HepG2 (cell line): Measurements from ENCODE around the gene MRPS7. TPM values are rescaled to one million over a fixed set of nuclear protein-coding genes. Genes with fewer than 3 reads are reported as not detected.

ENCODE experiments used
- ATAC-seq: fragments of 200-7000 bp; cut with Tn5 transposase; 3 replicates; pipeline ENCODE4 v1.9.1; 2020; ENCODE audit warnings: mild to moderate bottlenecking, moderate library complexity
- BruUV-seq: library from RNA; stranded (reverse); fragments of 400-500 nt; replicated peaks from 2 replicates; lab custom pipeline; 2021; lab: Mats Ljungman, UMichigan
- CTCF ChIA-PET: fragments of 300-600 bp; formaldehyde crosslinking; extraction: SDS; loops from one replicate; lab custom pipeline; 2021; ENCODE audit warnings: low total read pairs, inconsistent platforms, low intra/inter-chr PET ratio; lab: Yijun Ruan, JAX
- POLR2A ChIA-PET: fragments of 350-600 bp; sonication (Branson Sonifier 250); formaldehyde crosslinking; loops from one replicate; lab custom pipeline; 2020; ENCODE audit warnings: antibody characterized with exemption, inconsistent platforms; lab: Yijun Ruan, JAX
- DNase-seq: peaks from one replicate; pipeline ENCODE4 v3.0.0-alpha.2; 2015; ENCODE audit warnings: low spot score
- FAIRE-seq: peaks from 3 replicates; lab custom pipeline; 2011; peaks lifted over from hg19 to GRCh38; lab: Jason Lieb, UNC
- H2AFZ ChIP-seq: one replicate; pipeline ENCODE4 v1.6.1; 2011; ENCODE audit warnings: low read length, inconsistent platforms
- H3K27ac ChIP-seq: fragments of 300-600 bp; 3 replicates; pipeline ENCODE4 v1.8.0; 2011; ENCODE audit warnings: mixed run types, mild to moderate bottlenecking, mixed read lengths, low read length, inconsistent platforms; ENCODE audit not compliant: insufficient read depth; ENCODE audit errors: extremely low read length
- H3K27me3 ChIP-seq, 2 experiments: fragments of 200-600 bp in 1 of 2; 2 replicates in 1 of 2; 3 replicates in 1 of 2; pipeline versions ENCODE4 v1.6.0 to v1.8.0; 2011; ENCODE audit warnings: low read length in 2 of 2, mild to moderate bottlenecking in 2 of 2, moderate library complexity in 2 of 2, inconsistent platforms in 1 of 2; ENCODE audit not compliant: insufficient read depth in 2 of 2, control insufficient read depth in 1 of 2
- H3K36me3 ChIP-seq, 2 experiments: fragments of 200-600 bp in 1 of 2; replicated peaks in 1 of 2; 2 replicates in 1 of 2; 3 replicates in 1 of 2; pipeline versions ENCODE4 v1.5.1 to v1.8.0; 2011; ENCODE audit warnings: low read length in 2 of 2, inconsistent platforms in 1 of 2; ENCODE audit not compliant: insufficient read depth in 2 of 2, control insufficient read depth in 1 of 2
- H3K4me1 ChIP-seq: 2 replicates; pipeline ENCODE4 v1.5.1; 2012; ENCODE audit warnings: low read length, inconsistent platforms; ENCODE audit not compliant: insufficient read depth
- H3K4me2 ChIP-seq: 2 replicates; pipeline ENCODE4 v1.6.0; 2011; ENCODE audit warnings: low read depth, low read length, inconsistent platforms
- H3K4me3 ChIP-seq, 3 experiments: fragments of 200-600 bp in 1 of 3; sonication (generic), shearing (Covaris generic) in 1 of 3; replicated peaks in 1 of 3; 2 replicates each; pipeline ENCODE4 v1.5.1; 2011 to 2016; ENCODE audit warnings: low read length in 3 of 3, inconsistent platforms in 2 of 3, low read depth in 2 of 3, mild to moderate bottlenecking in 2 of 3, control low read depth in 1 of 3, mixed read lengths in 1 of 3; ENCODE audit not compliant: insufficient read depth in 1 of 3
- H3K79me2 ChIP-seq: one replicate; pipeline ENCODE4 v1.6.1; 2011; ENCODE audit warnings: low read length, inconsistent platforms; ENCODE audit not compliant: insufficient read depth
- H3K9ac ChIP-seq: 2 replicates; pipeline ENCODE4 v1.6.0; 2011; ENCODE audit warnings: mild to moderate bottlenecking, low read depth, low read length, inconsistent platforms; ENCODE audit not compliant: insufficient read depth
- H3K9me3 ChIP-seq: 2 replicates; pipeline ENCODE4 v1.5.1; 2012; ENCODE audit warnings: mild to moderate bottlenecking, low read length
- H4K20me1 ChIP-seq: 2 replicates; pipeline ENCODE4 v1.6.0; 2011; ENCODE audit warnings: inconsistent platforms, mild to moderate bottlenecking, low read length, moderate library complexity; ENCODE audit not compliant: insufficient read depth
- ELF1 ChIP-seq: sonication (generic); formaldehyde crosslinking; IDR thresholded peaks from 2 replicates; pipeline ENCODE4 v1.4.0; 2020; ENCODE audit warnings: missing genetic modification reagents
- HNF4G ChIP-seq, 2 experiments: sonication (generic) in 1 of 2; formaldehyde crosslinking in 1 of 2; IDR thresholded peaks; 2 replicates each; pipeline versions ENCODE4 v1.4.0 to v1.6.1; 2011 to 2020; ENCODE audit warnings: borderline replicate concordance in 2 of 2, low read depth in 2 of 2, mild to moderate bottlenecking in 2 of 2, low read length in 1 of 2, missing genetic modification reagents in 1 of 2, moderate library complexity in 1 of 2
- MAF1 ChIP-seq: sonication (generic); formaldehyde crosslinking; IDR thresholded peaks from 2 replicates; pipeline ENCODE4 v1.5.0; 2020; ENCODE audit warnings: missing genetic modification reagents, borderline replicate concordance
- MATR3 ChIP-seq: sonication (generic); formaldehyde crosslinking; IDR thresholded peaks from 2 replicates; pipeline ENCODE4 v1.4.0; 2020; ENCODE audit warnings: missing genetic modification reagents
- RXRB ChIP-seq: IDR thresholded peaks from 2 replicates; pipeline ENCODE4 v1.6.1; 2016; ENCODE audit warnings: borderline replicate concordance, missing genetic modification reagents, missing compliant biosample characterization
- TEAD2 ChIP-seq: sonication (generic); formaldehyde crosslinking; IDR thresholded peaks from 2 replicates; pipeline ENCODE4 v1.9.0; 2021; ENCODE audit warnings: missing genetic modification reagents
- ZNF136 ChIP-seq: sonication (generic); formaldehyde crosslinking; IDR thresholded peaks from 2 replicates; pipeline ENCODE4 v1.8.1; 2022; ENCODE audit warnings: low read depth, mild to moderate bottlenecking, moderate library complexity, missing genetic modification reagents
- ZNF598 ChIP-seq: sonication (generic); formaldehyde crosslinking; IDR thresholded peaks from 2 replicates; pipeline ENCODE4 v1.5.1; 2020; ENCODE audit warnings: mild to moderate bottlenecking, missing genetic modification reagents, borderline replicate concordance
- WGBS: methylation state at CpG from one replicate; pipeline ENCODE4 v1.1.6; 2017; ENCODE audit warnings: low lambda C conversion rate; 5-methylcytosine and 5-hydroxymethylcytosine counted together
- in situ Hi-C: cut with HindIII; loops from 2 replicates; pipeline ENCODE4 v1.10.0; 2017; ENCODE audit warnings: low pct_unique_long_range_greater_than_20kb; ENCODE audit not compliant: extremely low pct_ligation_motif_present
- intact Hi-C: fragments of 100-400 bp; cut with micrococcal nuclease; formaldehyde crosslinking; loops from one replicate; pipeline ENCODE4 v1.10.0; 2022; ENCODE audit not compliant: unreplicated experiment
- polyA plus RNA-seq, 8 experiments: library from polyadenylated mRNA; depleted of rRNA in 3 of 8; stranded (reverse) in 7 of 8; unstranded in 1 of 8; fragments of >200 nt; fragmentation: Illumina TruSeq in 4 of 8; extraction: Trizol in 4 of 8; gene quantifications; 2 replicates each; pipeline versions ENCODE4 v1.2.1 to v1.2.3, GENCODE V29; 2011 to 2016; ENCODE audit warnings: low read depth in 4 of 8, missing spikeins in 1 of 8, mixed read lengths in 1 of 8; ENCODE audit not compliant: insufficient read depth in 1 of 8
- total RNA-seq, 5 experiments: library from RNA; depleted of rRNA; stranded (reverse); fragments of >200 nt; fragmentation: Illumina TruSeq; extraction: Trizol; gene quantifications; 2 replicates each; pipeline ENCODE4 v1.2.3, GENCODE V29; 2016; ENCODE audit warnings: low read depth in 1 of 5
- TF ChIP-seq, protein P1 (sequence below): sonication (generic); formaldehyde crosslinking; IDR thresholded peaks from 2 replicates; pipeline ENCODE4 v1.4.0; 2020; ENCODE audit warnings: missing genetic modification reagents
- TF ChIP-seq, protein P2 (sequence below): sonication (generic); formaldehyde crosslinking; IDR thresholded peaks from 2 replicates; pipeline ENCODE4 v1.9.0; 2021; ENCODE audit warnings: missing genetic modification reagents, borderline replicate concordance
- TF ChIP-seq, protein P3 (sequence below): sonication (generic); formaldehyde crosslinking; conservative IDR thresholded peaks from 2 replicates; pipeline ENCODE4 v1.5.0; 2020; ENCODE audit warnings: missing genetic modification reagents

MRPS7 gene
- total and polyA plus RNA-seq, 2 of the 13 experiments (the other 11 are each of a cell fraction or from before 2014, with no cell fraction given) = 97.0 to 162 TPM

DNA sequence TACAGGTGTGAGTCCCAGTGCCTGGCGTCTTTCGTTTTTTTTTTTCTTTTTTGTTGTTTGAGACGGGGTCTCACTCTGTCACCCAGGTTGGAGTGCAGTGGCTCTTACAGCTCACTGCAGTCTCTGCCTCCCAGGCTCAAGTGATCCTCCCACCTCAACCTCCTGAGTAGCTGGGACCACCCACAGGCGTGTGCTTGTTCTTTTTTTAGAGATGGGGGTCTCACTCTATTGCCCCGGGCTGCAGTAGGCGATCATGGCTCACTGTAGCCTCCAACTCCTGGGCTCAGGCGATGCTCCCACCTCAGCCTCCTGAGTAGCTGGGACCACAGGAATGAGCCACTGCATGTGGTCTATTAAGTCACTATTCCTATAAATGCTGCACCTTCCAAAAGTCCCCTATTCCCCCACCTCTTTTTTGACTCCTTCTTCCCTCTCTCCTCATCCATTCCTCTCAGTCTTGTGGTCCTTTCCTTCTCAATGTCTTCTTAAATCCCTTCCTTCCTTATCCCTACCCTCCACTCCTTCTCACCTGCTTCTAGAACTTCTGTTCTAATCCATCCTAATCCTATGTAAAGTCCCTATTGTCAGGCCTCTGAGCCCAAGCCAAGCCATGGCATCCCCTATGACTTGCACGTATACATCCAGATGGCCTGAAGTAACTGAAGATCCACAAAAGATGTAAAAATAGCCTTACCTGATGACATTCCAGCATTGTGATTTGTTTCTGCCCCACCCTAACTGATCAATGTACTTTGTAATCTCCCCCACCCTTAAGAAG, 9.5 kb upstream of the MRPS7 start:
- POLR2A ChIA-PET = interaction anchor here (1.4 to 3.5 kb wide), 2 partner anchors 10 to 46 kb away, joined by 5 to 12 read pairs; partner anchors contain the start of genes GGA3, MRPS7 and NUP85
- Histone ChIP-seq H2AFZ (no peak overlapping the region), H3K27ac (no peak overlapping the region), H3K9me3 (no peaks in the 10 kb centered on the region), H3K36me3 (peaks cover 3 to 9% of the 10 kb centered on the region in 2 experiments; a peak in 2 of 5 replicates), H3K27me3 (no peaks in the 10 kb centered on the region), H3K9ac (no peak overlapping the region), H3K4me1 (peaks cover 25% of the 10 kb centered on the region), H3K4me3 (no peak overlapping the region), H3K4me2 (no peak overlapping the region), H3K79me2 (peaks cover 42% of the 10 kb centered on the region), H4K20me1 (no peaks in the 10 kb centered on the region)
- no peak for TF ChIP-seq RXRB (CRISPR knock-in tag)
- TF ChIP-seq, protein P1, sequence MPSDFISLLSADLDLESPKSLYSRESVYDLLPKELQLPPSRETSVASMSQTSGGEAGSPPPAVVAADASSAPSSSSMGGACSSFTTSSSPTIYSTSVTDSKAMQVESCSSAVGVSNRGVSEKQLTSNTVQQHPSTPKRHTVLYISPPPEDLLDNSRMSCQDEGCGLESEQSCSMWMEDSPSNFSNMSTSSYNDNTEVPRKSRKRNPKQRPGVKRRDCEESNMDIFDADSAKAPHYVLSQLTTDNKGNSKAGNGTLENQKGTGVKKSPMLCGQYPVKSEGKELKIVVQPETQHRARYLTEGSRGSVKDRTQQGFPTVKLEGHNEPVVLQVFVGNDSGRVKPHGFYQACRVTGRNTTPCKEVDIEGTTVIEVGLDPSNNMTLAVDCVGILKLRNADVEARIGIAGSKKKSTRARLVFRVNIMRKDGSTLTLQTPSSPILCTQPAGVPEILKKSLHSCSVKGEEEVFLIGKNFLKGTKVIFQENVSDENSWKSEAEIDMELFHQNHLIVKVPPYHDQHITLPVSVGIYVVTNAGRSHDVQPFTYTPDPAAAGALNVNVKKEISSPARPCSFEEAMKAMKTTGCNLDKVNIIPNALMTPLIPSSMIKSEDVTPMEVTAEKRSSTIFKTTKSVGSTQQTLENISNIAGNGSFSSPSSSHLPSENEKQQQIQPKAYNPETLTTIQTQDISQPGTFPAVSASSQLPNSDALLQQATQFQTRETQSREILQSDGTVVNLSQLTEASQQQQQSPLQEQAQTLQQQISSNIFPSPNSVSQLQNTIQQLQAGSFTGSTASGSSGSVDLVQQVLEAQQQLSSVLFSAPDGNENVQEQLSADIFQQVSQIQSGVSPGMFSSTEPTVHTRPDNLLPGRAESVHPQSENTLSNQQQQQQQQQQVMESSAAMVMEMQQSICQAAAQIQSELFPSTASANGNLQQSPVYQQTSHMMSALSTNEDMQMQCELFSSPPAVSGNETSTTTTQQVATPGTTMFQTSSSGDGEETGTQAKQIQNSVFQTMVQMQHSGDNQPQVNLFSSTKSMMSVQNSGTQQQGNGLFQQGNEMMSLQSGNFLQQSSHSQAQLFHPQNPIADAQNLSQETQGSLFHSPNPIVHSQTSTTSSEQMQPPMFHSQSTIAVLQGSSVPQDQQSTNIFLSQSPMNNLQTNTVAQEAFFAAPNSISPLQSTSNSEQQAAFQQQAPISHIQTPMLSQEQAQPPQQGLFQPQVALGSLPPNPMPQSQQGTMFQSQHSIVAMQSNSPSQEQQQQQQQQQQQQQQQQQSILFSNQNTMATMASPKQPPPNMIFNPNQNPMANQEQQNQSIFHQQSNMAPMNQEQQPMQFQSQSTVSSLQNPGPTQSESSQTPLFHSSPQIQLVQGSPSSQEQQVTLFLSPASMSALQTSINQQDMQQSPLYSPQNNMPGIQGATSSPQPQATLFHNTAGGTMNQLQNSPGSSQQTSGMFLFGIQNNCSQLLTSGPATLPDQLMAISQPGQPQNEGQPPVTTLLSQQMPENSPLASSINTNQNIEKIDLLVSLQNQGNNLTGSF = no peak
- no peak for TF ChIP-seq MAF1 (CRISPR knock-in tag)
- no peak for TF ChIP-seq HNF4G (IDR thresholded peaks at IDR 0.05; ENCODE audit: borderline replicate concordance, low read depth, low read length)
- TF ChIP-seq HNF4G (CRISPR knock-in tag; IDR thresholded peaks at IDR 0.05; ENCODE audit: borderline replicate concordance, low read depth) = no peak
- no peak for TF ChIP-seq ZNF598
- TF ChIP-seq, protein P2, sequence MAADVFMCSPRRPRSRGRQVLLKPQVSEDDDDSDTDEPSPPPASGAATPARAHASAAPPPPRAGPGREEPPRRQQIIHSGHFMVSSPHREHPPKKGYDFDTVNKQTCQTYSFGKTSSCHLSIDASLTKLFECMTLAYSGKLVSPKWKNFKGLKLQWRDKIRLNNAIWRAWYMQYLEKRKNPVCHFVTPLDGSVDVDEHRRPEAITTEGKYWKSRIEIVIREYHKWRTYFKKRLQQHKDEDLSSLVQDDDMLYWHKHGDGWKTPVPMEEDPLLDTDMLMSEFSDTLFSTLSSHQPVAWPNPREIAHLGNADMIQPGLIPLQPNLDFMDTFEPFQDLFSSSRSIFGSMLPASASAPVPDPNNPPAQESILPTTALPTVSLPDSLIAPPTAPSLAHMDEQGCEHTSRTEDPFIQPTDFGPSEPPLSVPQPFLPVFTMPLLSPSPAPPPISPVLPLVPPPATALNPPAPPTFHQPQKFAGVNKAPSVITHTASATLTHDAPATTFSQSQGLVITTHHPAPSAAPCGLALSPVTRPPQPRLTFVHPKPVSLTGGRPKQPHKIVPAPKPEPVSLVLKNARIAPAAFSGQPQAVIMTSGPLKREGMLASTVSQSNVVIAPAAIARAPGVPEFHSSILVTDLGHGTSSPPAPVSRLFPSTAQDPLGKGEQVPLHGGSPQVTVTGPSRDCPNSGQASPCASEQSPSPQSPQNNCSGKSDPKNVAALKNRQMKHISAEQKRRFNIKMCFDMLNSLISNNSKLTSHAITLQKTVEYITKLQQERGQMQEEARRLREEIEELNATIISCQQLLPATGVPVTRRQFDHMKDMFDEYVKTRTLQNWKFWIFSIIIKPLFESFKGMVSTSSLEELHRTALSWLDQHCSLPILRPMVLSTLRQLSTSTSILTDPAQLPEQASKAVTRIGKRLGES (CRISPR knock-in tag) = no peak
- no peak for TF ChIP-seq ELF1 (CRISPR knock-in tag)
- no peak for TF ChIP-seq TEAD2 (CRISPR knock-in tag)
- TF ChIP-seq, protein P3, sequence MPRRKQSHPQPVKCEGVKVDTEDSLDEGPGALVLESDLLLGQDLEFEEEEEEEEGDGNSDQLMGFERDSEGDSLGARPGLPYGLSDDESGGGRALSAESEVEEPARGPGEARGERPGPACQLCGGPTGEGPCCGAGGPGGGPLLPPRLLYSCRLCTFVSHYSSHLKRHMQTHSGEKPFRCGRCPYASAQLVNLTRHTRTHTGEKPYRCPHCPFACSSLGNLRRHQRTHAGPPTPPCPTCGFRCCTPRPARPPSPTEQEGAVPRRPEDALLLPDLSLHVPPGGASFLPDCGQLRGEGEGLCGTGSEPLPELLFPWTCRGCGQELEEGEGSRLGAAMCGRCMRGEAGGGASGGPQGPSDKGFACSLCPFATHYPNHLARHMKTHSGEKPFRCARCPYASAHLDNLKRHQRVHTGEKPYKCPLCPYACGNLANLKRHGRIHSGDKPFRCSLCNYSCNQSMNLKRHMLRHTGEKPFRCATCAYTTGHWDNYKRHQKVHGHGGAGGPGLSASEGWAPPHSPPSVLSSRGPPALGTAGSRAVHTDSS (CRISPR knock-in tag) = no peak
- no peak for TF ChIP-seq ZNF136 (CRISPR knock-in tag)
- TF ChIP-seq MATR3 (CRISPR knock-in tag) = no peak
- intact Hi-C loops (no loop called here), in situ Hi-C loops (no loop called here)
- no peak for FAIRE-seq
- DNase-seq = no peak
- WGBS = 95% methylated on average over 8 of the region's 8 CpGs
- BruUV-seq = no TSS peak
- CTCF ChIA-PET = no interaction called here
- no peak for ATAC-seq
